Esophagus squamous epithelium (tissue), 4 donors: ENCODE data around the gene DELE1.

Experiments
- POLR2A ChIP-seq, 4 donors: fragments of 450-650 bp; IDR thresholded peaks; one replicate each; pipeline ENCODE4 v1.6.1; 2017; ENCODE audit warnings: antibody characterized with exemption in 4 of 4, mild to moderate bottlenecking in 4 of 4, moderate library complexity in 3 of 4
- TF ChIP-seq, protein P1 (sequence below), 6 experiments: fragments of 450-650 bp in 4 of 6; fragments of 200-600 bp in 2 of 6; sonication (generic) in 2 of 6; IDR thresholded peaks; one replicate each; pipeline ENCODE4 v1.5.1; 2016 to 2019; ENCODE audit warnings: antibody characterized with exemption in 6 of 6, mild to moderate bottlenecking in 4 of 6, moderate library complexity in 4 of 6

DNA sequence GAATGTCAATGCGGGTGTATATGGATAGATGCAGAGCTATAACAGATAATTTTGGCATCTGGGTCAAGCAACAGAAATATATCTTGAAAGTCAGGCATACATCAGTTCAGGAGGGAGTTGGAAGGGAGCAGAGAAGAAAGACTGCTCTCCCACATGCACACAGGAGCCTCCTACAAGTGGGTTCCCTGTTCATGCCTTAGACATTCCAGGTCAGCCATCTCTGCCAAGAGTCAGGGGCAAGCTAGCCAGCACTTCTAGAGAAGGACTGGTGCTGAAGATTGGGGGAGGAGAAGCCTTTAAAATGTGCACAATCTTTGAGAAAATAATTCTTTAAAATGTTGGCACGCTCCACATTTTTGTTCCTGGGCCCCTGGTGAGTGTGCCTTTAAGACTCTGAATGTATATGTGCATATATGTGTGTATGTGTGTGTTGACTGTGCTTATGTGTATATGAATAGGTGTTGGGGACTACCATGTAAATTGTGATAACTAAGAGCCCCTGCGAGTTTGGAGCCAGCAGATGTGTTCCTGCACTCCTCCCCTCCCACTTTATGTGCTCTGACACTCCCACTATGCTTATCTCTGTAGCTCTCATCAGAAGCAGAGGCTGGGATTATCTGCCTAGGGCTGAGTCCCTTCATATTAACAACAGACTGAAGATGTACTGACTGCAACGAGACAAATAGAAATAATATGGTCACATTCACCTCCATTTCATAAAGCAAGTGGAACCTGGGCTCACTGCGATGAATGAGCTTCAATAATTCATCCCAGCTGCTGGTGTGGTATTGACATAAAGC is 21.5 kb upstream of the DELE1 start:
- TF ChIP-seq, protein P1, sequence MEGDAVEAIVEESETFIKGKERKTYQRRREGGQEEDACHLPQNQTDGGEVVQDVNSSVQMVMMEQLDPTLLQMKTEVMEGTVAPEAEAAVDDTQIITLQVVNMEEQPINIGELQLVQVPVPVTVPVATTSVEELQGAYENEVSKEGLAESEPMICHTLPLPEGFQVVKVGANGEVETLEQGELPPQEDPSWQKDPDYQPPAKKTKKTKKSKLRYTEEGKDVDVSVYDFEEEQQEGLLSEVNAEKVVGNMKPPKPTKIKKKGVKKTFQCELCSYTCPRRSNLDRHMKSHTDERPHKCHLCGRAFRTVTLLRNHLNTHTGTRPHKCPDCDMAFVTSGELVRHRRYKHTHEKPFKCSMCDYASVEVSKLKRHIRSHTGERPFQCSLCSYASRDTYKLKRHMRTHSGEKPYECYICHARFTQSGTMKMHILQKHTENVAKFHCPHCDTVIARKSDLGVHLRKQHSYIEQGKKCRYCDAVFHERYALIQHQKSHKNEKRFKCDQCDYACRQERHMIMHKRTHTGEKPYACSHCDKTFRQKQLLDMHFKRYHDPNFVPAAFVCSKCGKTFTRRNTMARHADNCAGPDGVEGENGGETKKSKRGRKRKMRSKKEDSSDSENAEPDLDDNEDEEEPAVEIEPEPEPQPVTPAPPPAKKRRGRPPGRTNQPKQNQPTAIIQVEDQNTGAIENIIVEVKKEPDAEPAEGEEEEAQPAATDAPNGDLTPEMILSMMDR (IDR thresholded peaks at IDR 0.05): no peak
- TF ChIP-seq POLR2A (IDR thresholded peaks at IDR 0.05): no peak
